SK-N-SH treated with all-trans-retinoic acid at 6 μM for 48 hours (cell line): ENCODE data around the gene POU3F3.

Experiments
- ATAC-seq: fragments of 200-7000 bp; cut with Tn5 transposase; 3 replicates; pipeline ENCODE4 v1.9.1; 2020; ENCODE audit warnings: mild to moderate bottlenecking, moderate library complexity
- ARNTL ChIP-seq: fragments of 450-650 bp; formaldehyde crosslinking; IDR thresholded peaks from 2 replicates; pipeline ENCODE4 v1.5.0; 2020; ENCODE audit warnings: low read depth, mild to moderate bottlenecking, moderate library complexity, borderline replicate concordance
- BACH2 ChIP-seq: fragments of 250-450 bp; sonication (Bioruptor Pico); IDR thresholded peaks from 2 replicates; pipeline ENCODE4 v1.9.0; 2021; ENCODE audit warnings: mild to moderate bottlenecking, borderline replicate concordance
- CSDC2 ChIP-seq: fragments of 250-450 bp; sonication (Bioruptor Pico); IDR thresholded peaks from 2 replicates; pipeline ENCODE4 v1.5.0; 2020; ENCODE audit warnings: mild to moderate bottlenecking, moderate library complexity
- ESRRG ChIP-seq: fragments of 250-450 bp; sonication (Bioruptor Pico); IDR thresholded peaks from 2 replicates; pipeline ENCODE4 v1.6.1; 2021; ENCODE audit warnings: mild to moderate bottlenecking
- ISL1 ChIP-seq: fragments of 250-450 bp; sonication (Bioruptor Pico); IDR thresholded peaks from 2 replicates; pipeline ENCODE4 v2.1.2; 2022; ENCODE audit warnings: mild to moderate bottlenecking, moderate library complexity
- OSR1 ChIP-seq: fragments of 250-450 bp; sonication (Bioruptor Pico); IDR thresholded peaks from 2 replicates; pipeline ENCODE4 v1.8.0; 2022; ENCODE audit warnings: moderate library complexity, mild to moderate bottlenecking, inconsistent platforms
- PATZ1 ChIP-seq: fragments of 250-450 bp; sonication (Bioruptor Pico); IDR thresholded peaks from 2 replicates; pipeline ENCODE4 v1.8.0; 2020; ENCODE audit warnings: mild to moderate bottlenecking, moderate library complexity, borderline replicate concordance
- PPARA ChIP-seq: fragments of 250-450 bp; sonication (Bioruptor Pico); IDR thresholded peaks from 2 replicates; pipeline ENCODE4 v1.5.0; 2020; ENCODE audit warnings: mild to moderate bottlenecking, borderline replicate concordance
- RARB ChIP-seq: fragments of 250-450 bp; sonication (Bioruptor Pico); IDR thresholded peaks from 2 replicates; pipeline ENCODE4 v1.8.0; 2021; ENCODE audit warnings: mild to moderate bottlenecking, moderate library complexity
- SNAI2 ChIP-seq: fragments of 250-450 bp; sonication (Bioruptor Pico); IDR thresholded peaks from 2 replicates; pipeline ENCODE4 v1.5.0; 2020; ENCODE audit warnings: mild to moderate bottlenecking, moderate library complexity
- TCF4 ChIP-seq: fragments of 250-450 bp; sonication (Bioruptor Pico); IDR thresholded peaks from 2 replicates; pipeline ENCODE4 v1.8.0; 2021; ENCODE audit warnings: mild to moderate bottlenecking, moderate library complexity, borderline replicate concordance
- TOX ChIP-seq: fragments of 250-450 bp; sonication (Bioruptor Pico); IDR thresholded peaks from 2 replicates; pipeline ENCODE4 v1.8.0; 2021; ENCODE audit warnings: mild to moderate bottlenecking, moderate library complexity, borderline replicate concordance
- TSHZ2 ChIP-seq: fragments of 250-450 bp; sonication (Bioruptor Pico); IDR thresholded peaks from 2 replicates; pipeline ENCODE4 v1.5.0; 2020; ENCODE audit warnings: mild to moderate bottlenecking, moderate library complexity
- ZC3H10 ChIP-seq: fragments of 250-450 bp; sonication (Bioruptor Pico); IDR thresholded peaks from 2 replicates; pipeline ENCODE4 v1.5.1; 2021; ENCODE audit warnings: mild to moderate bottlenecking, moderate library complexity
- ZFP3 ChIP-seq: fragments of 250-450 bp; sonication (Bioruptor Pico); IDR thresholded peaks from 2 replicates; pipeline ENCODE4 v1.5.0; 2020; ENCODE audit warnings: mild to moderate bottlenecking, moderate library complexity
- ZFP30 ChIP-seq: fragments of 450-650 bp; formaldehyde crosslinking; IDR thresholded peaks from 2 replicates; pipeline ENCODE4 v1.5.0; 2022; ENCODE audit warnings: mild to moderate bottlenecking, moderate library complexity
- ZNF565 ChIP-seq: fragments of 450-650 bp; formaldehyde crosslinking; conservative IDR thresholded peaks from 2 replicates; pipeline ENCODE4 v1.5.0; 2020; ENCODE audit warnings: low read depth, mild to moderate bottlenecking, moderate library complexity
- ZNF70 ChIP-seq: fragments of 450-650 bp; formaldehyde crosslinking; IDR thresholded peaks from 2 replicates; pipeline ENCODE4 v1.5.0; 2020; ENCODE audit warnings: mild to moderate bottlenecking, moderate library complexity
- ZNF8 ChIP-seq: fragments of 450-650 bp; formaldehyde crosslinking; IDR thresholded peaks from 2 replicates; pipeline ENCODE4 v1.5.0; 2020; ENCODE audit warnings: mild to moderate bottlenecking, moderate library complexity
- TF ChIP-seq, protein P1 (sequence below): fragments of 250-450 bp; sonication (Bioruptor Pico); IDR thresholded peaks from 2 replicates; pipeline ENCODE4 v1.5.1; 2021; ENCODE audit warnings: mild to moderate bottlenecking, moderate library complexity
- TF ChIP-seq, protein P2 (sequence below): fragments of 250-450 bp; sonication (Bioruptor Pico); IDR thresholded peaks from 2 replicates; pipeline ENCODE4 v1.8.0; 2021; ENCODE audit warnings: low read depth, mild to moderate bottlenecking, moderate library complexity, borderline replicate concordance

POU3F3 gene

DNA sequence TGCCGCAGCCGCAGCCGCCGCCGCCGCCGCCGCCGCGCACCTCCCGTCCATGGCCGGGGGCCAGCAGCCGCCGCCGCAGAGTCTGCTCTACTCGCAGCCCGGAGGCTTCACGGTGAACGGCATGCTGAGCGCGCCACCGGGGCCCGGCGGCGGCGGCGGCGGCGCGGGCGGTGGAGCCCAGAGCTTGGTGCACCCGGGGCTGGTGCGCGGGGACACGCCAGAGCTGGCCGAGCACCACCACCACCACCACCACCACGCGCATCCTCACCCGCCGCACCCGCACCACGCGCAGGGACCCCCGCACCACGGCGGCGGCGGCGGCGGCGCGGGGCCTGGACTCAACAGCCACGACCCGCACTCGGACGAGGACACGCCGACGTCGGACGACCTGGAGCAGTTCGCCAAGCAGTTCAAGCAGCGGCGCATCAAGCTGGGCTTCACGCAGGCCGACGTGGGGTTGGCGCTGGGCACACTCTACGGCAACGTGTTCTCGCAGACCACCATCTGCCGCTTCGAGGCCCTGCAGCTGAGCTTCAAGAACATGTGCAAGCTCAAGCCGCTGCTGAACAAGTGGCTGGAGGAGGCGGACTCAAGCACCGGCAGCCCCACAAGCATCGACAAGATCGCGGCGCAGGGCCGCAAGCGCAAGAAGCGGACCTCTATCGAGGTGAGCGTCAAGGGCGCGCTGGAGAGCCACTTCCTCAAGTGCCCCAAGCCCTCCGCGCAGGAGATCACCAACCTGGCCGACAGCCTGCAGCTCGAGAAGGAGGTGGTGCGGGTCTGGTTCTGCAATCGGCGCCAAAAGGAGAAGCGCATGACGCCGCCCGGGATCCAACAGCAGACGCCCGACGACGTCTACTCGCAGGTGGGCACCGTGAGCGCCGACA, 2.4 kb downstream of the POU3F3 start (continued):
- TF ChIP-seq PATZ1 (CRISPR knock-in tag) (no peak), ZFP30 (CRISPR knock-in tag) (no peak), ARNTL (no peak), ZC3H10 (CRISPR knock-in tag) (no peak), ZFP3 (CRISPR knock-in tag) (no peak)
- TF ChIP-seq, protein P1, sequence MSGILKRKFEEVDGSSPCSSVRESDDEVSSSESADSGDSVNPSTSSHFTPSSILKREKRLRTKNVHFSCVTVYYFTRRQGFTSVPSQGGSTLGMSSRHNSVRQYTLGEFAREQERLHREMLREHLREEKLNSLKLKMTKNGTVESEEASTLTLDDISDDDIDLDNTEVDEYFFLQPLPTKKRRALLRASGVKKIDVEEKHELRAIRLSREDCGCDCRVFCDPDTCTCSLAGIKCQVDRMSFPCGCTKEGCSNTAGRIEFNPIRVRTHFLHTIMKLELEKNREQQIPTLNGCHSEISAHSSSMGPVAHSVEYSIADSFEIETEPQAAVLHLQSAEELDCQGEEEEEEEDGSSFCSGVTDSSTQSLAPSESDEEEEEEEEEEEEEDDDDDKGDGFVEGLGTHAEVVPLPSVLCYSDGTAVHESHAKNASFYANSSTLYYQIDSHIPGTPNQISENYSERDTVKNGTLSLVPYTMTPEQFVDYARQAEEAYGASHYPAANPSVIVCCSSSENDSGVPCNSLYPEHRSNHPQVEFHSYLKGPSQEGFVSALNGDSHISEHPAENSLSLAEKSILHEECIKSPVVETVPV (CRISPR knock-in tag), result no peak

DNA sequence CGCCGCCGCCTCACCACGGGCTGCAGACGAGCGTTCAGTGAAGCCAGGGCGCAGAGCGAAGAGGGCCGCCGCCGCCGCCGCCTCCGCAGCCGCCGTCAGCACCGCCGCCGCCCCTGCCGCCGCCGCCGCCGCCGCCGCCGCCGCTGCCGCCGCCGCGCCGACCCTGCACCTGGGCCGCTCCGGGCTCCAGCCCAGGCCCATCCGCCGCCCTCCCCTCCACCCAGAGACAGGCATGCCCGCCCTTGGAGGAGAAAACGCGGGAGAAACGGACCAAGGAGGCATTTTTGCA, 3.0 kb downstream of the POU3F3 start:
- TF ChIP-seq ESRRG (CRISPR knock-in tag), result no peak
- TF ChIP-seq ZFP3 (CRISPR knock-in tag), result no peak
- no peak for TF ChIP-seq CSDC2 (CRISPR knock-in tag)
- no peak for TF ChIP-seq ZNF8 (CRISPR knock-in tag)
- no peak for TF ChIP-seq PATZ1 (CRISPR knock-in tag)
- TF ChIP-seq, protein P2, sequence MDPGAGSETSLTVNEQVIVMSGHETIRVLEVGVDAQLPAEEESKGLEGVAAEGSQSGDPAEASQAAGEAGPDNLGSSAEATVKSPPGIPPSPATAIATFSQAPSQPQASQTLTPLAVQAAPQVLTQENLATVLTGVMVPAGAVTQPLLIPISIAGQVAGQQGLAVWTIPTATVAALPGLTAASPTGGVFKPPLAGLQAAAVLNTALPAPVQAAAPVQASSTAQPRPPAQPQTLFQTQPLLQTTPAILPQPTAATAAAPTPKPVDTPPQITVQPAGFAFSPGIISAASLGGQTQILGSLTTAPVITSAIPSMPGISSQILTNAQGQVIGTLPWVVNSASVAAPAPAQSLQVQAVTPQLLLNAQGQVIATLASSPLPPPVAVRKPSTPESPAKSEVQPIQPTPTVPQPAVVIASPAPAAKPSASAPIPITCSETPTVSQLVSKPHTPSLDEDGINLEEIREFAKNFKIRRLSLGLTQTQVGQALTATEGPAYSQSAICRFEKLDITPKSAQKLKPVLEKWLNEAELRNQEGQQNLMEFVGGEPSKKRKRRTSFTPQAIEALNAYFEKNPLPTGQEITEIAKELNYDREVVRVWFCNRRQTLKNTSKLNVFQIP (CRISPR knock-in tag), result no peak
- TF ChIP-seq SNAI2 (CRISPR knock-in tag), result no peak
- no peak for TF ChIP-seq ISL1 (CRISPR knock-in tag)
- no peak for TF ChIP-seq OSR1
- TF ChIP-seq TSHZ2 (CRISPR knock-in tag), result no peak
- TF ChIP-seq ZFP30 (CRISPR knock-in tag), result no peak
- TF ChIP-seq PPARA (CRISPR knock-in tag), result no peak
- TF ChIP-seq RARB, result no peak
- no peak for TF ChIP-seq TOX
- no peak for TF ChIP-seq BACH2 (CRISPR knock-in tag)
- TF ChIP-seq ZNF70 (CRISPR knock-in tag), result no peak
- TF ChIP-seq TCF4, result no peak
- TF ChIP-seq ZNF565 (CRISPR knock-in tag), result no peak
- TF ChIP-seq, all 23 proteins: peak for 0
- no peak for ATAC-seq
